Astrocyte of the cerebellum (primary cell): ENCODE results near the gene UBE2E2.

Experiments used
- DNase-seq: peaks from one replicate; pipeline ENCODE4 v3.0.0-alpha.2; 2011; ENCODE audit warnings: low read depth
- H3K4me3 ChIP-seq: 2 replicates; pipeline ENCODE4 v1.5.1; 2011; ENCODE audit warnings: mild to moderate bottlenecking, low read depth, low read length, moderate library complexity
- in situ Hi-C: cut with HindIII; loops from 2 replicates; pipeline ENCODE4 v1.10.0; 2017; ENCODE audit warnings: low sequenced_read_pairs
- TF ChIP-seq, protein P1 (sequence below): IDR thresholded peaks from 2 replicates; pipeline ENCODE4 v1.5.1; 2012; ENCODE audit warnings: low read length, low read depth, moderate library complexity, mild to moderate bottlenecking; ENCODE audit errors: missing control alignments

The UBE2E2 gene

DNA sequence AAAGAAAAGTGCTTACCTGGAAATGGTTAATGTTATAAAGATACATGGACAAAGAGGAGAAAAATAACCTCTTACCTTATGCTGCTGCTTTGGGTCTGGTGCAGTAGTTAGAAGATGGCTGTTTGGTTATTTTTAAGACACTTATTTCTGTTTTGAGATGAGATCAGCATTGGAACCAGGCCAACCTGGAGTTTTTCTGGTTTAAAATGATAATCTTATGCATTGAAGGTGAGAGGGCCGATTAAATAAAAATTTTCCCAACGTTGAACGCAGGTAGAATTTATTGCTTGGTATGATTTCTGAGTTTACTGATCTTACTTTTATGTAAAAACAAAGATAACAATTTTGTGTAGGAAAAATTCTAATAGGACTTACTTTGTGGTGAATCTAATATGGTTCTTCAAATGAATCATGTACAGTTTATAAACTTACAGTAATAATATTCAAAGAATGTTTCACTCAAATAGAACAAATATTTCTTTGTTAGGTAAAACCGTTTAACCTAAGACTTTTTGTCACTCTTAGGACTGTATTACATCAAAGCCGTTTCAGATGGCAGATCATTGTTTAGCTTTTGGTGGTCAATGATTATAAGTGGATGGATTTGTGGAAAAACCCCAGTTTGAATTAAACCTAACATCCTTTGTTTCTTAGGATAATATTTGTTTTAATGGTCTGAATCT lies 14.9 kb downstream of the UBE2E2 start:
- TF ChIP-seq, protein P1, sequence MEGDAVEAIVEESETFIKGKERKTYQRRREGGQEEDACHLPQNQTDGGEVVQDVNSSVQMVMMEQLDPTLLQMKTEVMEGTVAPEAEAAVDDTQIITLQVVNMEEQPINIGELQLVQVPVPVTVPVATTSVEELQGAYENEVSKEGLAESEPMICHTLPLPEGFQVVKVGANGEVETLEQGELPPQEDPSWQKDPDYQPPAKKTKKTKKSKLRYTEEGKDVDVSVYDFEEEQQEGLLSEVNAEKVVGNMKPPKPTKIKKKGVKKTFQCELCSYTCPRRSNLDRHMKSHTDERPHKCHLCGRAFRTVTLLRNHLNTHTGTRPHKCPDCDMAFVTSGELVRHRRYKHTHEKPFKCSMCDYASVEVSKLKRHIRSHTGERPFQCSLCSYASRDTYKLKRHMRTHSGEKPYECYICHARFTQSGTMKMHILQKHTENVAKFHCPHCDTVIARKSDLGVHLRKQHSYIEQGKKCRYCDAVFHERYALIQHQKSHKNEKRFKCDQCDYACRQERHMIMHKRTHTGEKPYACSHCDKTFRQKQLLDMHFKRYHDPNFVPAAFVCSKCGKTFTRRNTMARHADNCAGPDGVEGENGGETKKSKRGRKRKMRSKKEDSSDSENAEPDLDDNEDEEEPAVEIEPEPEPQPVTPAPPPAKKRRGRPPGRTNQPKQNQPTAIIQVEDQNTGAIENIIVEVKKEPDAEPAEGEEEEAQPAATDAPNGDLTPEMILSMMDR: no peak
- DNase-seq: no peak
- in situ Hi-C loops: no loop called here
- H3K4me3 ChIP-seq: no peak overlapping the region

DNA sequence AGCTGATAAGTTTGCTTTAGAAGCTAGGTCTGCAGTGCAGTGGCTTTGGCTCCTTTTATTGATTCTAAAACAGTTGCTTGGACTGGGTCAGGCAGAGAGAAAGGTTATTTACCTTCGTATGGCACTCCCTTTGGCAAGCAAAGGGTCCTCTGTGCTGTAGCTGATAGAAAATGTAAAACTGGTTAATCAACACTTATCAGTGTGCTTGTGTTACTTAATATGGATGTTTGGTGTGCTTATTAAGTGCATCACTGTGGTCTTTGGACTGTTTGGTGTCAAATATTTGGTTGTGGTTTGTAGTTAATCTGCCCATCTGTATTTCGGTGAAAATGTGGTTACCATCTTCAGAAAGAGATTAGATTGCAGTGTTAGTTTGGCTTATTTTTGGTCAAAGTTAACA lies 16.0 kb downstream of the UBE2E2 start:
- TF ChIP-seq, protein P1: no peak
- DNase-seq: no peak
- in situ Hi-C loops: no loop called here
- no peak overlapping the region for H3K4me3 ChIP-seq

DNA sequence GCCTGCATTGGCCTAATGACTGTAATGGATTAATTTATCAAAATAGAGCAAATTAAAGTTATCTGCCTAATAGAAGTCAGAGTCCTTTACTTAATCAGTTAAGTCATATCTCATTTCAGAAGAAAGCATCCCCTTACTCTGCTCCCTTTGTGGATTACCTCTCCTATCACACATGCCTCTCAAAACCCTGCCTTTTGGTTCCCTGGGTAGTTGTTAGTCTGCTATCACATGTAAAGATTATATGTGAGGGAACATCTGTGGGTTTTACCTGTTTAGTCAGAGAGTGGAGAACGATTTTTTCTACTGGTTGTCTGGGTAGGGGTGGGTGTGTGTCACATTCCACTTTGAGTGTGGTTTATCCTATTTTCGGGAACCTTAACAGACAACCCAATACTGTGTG lies 16.4 kb downstream of the UBE2E2 start:
- DNase-seq: no peak
- in situ Hi-C loops: no loop called here
- TF ChIP-seq, protein P1: no peak
- no peak overlapping the region for H3K4me3 ChIP-seq

DNA sequence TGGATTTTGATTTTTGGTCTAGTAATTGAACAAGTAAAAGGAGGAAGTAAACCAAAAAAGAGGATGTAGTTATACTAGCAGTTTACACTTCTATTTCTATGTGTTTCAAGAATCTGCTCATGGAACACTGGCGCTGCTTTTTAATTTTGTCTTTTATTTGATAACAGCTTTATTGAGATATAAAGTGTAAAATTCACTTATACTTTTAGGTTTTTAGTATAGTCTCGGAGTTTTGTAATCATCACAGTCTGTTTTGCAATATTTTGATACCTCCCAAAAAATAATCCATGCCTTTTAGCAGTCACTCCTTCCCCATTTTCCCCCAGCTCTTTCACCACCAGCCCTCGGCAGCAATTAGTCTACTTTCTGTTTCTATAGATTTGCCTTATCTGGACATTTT lies 18.0 kb downstream of the UBE2E2 start:
- TF ChIP-seq, protein P1: no peak
- in situ Hi-C loops: no loop called here
- no peak overlapping the region for H3K4me3 ChIP-seq
- DNase-seq: no peak

DNA sequence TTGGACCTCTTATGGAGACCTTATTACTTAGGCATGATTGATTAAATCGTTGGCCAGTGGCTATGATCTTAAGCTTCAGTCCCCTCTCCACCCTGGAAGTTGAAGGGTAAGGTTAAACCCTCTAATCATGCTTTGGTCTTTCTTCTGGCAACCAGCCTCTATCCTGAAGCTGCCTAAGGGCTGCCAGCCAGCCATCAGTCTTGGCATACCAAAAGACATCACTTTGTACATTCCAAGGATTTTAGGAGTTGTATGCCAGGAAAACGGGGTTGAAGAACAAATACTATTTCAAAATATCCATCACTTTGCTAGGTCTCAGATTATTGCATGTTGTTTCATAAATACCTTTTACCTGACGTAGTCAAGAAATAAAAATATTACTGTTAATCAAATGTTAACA lies 28.9 kb downstream of the UBE2E2 start:
- H3K4me3 ChIP-seq: no peak overlapping the region
- in situ Hi-C loops: no loop called here
- no peak for DNase-seq
- TF ChIP-seq, protein P1: no peak

DNA sequence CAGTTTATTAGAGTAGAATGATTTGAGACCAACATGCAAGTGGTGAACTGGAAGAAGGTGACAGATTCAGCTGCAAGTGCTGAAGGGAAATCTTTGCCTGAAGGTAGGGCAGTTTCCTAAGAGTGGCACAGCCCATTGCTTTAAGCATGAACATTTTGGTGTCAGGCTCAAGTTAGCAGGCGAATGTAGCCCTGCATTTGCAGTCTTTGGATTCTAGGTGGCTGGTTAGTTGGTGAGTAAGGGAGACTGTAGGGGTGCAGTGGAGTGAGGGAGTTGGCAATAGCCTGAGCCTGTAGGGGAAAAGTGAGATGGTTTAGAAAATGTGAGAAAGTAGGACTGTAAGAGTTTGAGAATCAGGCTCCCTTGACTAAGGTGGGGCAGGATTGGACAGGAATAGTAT lies 29.7 kb downstream of the UBE2E2 start:
- no peak for DNase-seq
- no peak overlapping the region for H3K4me3 ChIP-seq
- in situ Hi-C loops: no loop called here
- TF ChIP-seq, protein P1: no peak
